A549 treated with GW870086 at 1 μM for 4 hours (cell line): ENCODE results near the gene CASP3. TPM values are rescaled to one million over a fixed set of nuclear protein-coding genes. Genes with fewer than 3 reads are reported as not detected.

ENCODE experiments used
- total RNA-seq: library from RNA; stranded (reverse); fragments of 200-300 nt; extraction: Qiagen RNA extraction; gene quantifications from 5 replicates; pipeline ENCODE4 v1.2.3, GENCODE V29; 2022; ENCODE audit warnings: low read depth

The CASP3 gene
- 19.2 to 24.1 TPM (median 20.9 TPM) in 5 replicates for total RNA-seq

DNA sequence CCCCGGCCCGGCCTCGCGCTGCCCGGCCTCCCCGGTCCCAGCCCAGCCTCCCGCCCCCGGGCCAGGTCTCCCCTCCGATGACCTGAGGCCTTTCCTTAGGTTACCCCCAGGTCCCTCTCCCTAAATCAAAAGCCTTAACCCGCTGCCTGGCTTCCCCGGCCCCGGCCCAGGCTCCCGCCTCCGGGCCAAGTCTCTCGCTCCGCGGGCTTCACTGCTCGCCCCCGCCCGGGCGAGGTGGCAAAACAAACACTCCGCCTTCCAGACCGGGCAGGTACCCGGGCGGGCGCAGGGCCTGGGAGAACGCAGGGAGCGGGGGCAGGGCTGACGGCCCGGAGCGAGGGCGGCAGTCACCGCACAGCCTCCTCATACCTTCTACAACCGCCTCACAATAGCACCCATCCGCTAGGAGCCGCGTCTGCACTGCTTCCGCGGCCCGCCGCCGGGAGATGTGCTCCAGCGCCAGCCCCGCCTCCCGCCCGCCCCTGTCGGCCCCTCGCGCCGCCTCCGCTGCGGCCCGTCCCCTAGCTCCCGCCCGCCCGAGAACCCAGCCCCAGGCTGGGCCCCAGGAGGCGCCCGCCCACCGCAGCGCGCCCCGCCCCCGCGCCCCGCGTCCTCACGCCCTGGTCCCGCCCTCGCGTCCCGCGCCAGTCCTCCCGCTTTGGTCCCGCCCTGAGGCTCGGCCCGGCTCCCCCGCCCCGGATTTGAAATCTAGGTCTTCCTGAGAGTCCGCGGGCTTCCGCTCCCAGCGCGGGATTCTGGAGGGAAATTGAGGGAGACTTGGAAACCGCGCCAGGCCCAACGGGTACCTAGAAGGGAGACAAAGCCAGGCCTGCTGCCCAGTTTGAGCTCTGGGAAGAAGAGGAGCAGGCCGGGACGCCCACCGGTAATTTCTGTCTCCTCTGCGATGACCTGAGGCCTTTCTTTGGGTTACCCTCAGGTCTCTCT is at the start of gene CASP3, which contains the start of gene PRIMPOL:
Gene CASP3 (minus strand): TSS at position 422 of the 945 bp plus-strand sequence. CDS start 10,994 bp downstream, outside the sequence.
Gene PRIMPOL (plus strand): TSS at position 713 of the 945 bp plus-strand sequence. CDS start 7,403 bp downstream, outside the sequence.

Other genes with a start within 250 kb of the CASP3 start
- 8.9 to 10.1 TPM (median 9.2 TPM) in 5 replicates for gene IRF2, start 174.9 kb downstream of the CASP3 start, total RNA-seq
- 5.7 to 8.1 TPM (median 6.9 TPM) in 5 replicates for gene PRIMPOL, start 291 bp upstream of the CASP3 start, total RNA-seq
- gene CENPU, start 84.6 kb upstream of the CASP3 start, total RNA-seq = 22.3 to 26.1 TPM (median 23.2 TPM) in 5 replicates
- gene ACSL1, start 176.5 kb upstream of the CASP3 start, total RNA-seq = 22.1 to 25.1 TPM (median 23.7 TPM) in 5 replicates